Pancreas (tissue), 10 donors: ENCODE results near the gene NXF3. TPM values are rescaled to one million over a fixed set of nuclear protein-coding genes. Genes with fewer than 3 reads are reported as not detected.
A peak's percentile ranks its signal among the peaks of the same experiment; 100 is the strongest.
"Not testable (repeated sequence)": the region's sequence is repeated elsewhere in the genome, so short reads cannot be mapped to it uniquely, and the experiment has no call there.

Experiments
- ATAC-seq, 4 donors: fragments of 200-7000 bp; cut with Tn5 transposase; one replicate each; pipeline versions ENCODE4 v1.8.0 to v1.9.1; 2020; ENCODE audit warnings: mild to moderate bottlenecking in 4 of 4, moderate library complexity in 4 of 4
- DNase-seq, 6 donors: peaks; one replicate each; pipeline ENCODE4 v3.0.0-alpha.2; 2020
- FAIRE-seq: peaks from 2 replicates; lab custom pipeline; 2012; peaks lifted over from hg19 to GRCh38; lab: Jason Lieb, UNC
- H3K27ac ChIP-seq, 4 donors: fragments of 200-600 bp; sonication (generic); 1 replicate in 3 of 4; 2 replicates in 1 of 4; pipeline versions ENCODE4 v1.5.0 to v1.8.0; 2020
- H3K27me3 ChIP-seq, 4 donors: fragments of 200-600 bp; one replicate each; pipeline ENCODE4 v1.8.0; 2021
- H3K36me3 ChIP-seq, 3 donors: fragments of 200-600 bp; sonication (generic) in 1 of 3; one replicate each; pipeline versions ENCODE4 v1.5.0 to v1.8.0; 2020 to 2021
- H3K4me1 ChIP-seq, 3 donors: fragments of 200-600 bp; one replicate each; pipeline ENCODE4 v1.8.0; 2021
- H3K4me3 ChIP-seq, 4 donors: fragments of 200-600 bp; sonication (generic) in 2 of 4; one replicate each; pipeline versions ENCODE4 v1.5.0 to v1.8.0; 2020 to 2021
- H3K9me3 ChIP-seq, 4 donors: fragments of 200-600 bp; one replicate each; pipeline ENCODE4 v1.8.0; 2021
- CTCF ChIP-seq, 4 donors: fragments of 200-600 bp; sonication (generic) in 3 of 4; IDR thresholded peaks; one replicate each; pipeline versions ENCODE4 v1.5.0 to v1.8.0; 2021; ENCODE audit warnings: antibody characterized with exemption in 4 of 4
- WGBS, 2 donors: extraction: QIAGEN DNeasy Blood & Tissue Kit; methylation state at CpG; one replicate each; pipeline ENCODE4 v1.1.7; 2013; 5-methylcytosine and 5-hydroxymethylcytosine counted together
- intact Hi-C, 3 donors: fragments of 100-400 bp; cut with DNase I; formaldehyde crosslinking; loops; one replicate each; pipeline versions ENCODE4 v1.11.1 to v1.14.2; 2022
- polyA plus RNA-seq, 2 donors: library from polyadenylated mRNA; stranded (reverse); fragments of 200-250 nt; gene quantifications; one replicate each; pipeline ENCODE4 v1.2.3, GENCODE V29; 2013
- total RNA-seq, 6 donors: library from RNA; stranded (reverse); fragmentation: NEBNext Ultra II Directional in 4 of 6; extraction: Animal tissue kit (Norgen Biotek cat#: 25700) in 4 of 6; gene quantifications; one replicate each; pipeline versions ENCODE4 v1.2.1 to v1.2.4, GENCODE V29; 2021 to 2023
- donor health status: healthy with polysubstance abuse.
- donor health status: DM: no; HTN: no; CAD: no; lungs with moderate emphysema.
- donor health status: DM: no; HTN: no; CAD: no.
- donor health status: control.
- donor health status: control.
- donor health status: Bipolar disorder and iron deficiency.
- donor health status: DM: yes; HTN: yes; CAD: no.
- donor health status: DM: no; HTN: no; CAD: no.
- donor health status: DM: no; HTN: no; CAD: no.
- donor health status: DM: yes; HTN: yes; CAD: no.

Gene NXF3
- under 1 TPM in 4 of 6 donors, not detected in 2; 0.14 to 0.87 (median 0.39) TPM for total RNA-seq
- polyA plus RNA-seq = 1 to 10 TPM in 1 of 2 donors, under 1 TPM in 1; 0.57 to 1.3 TPM

GRCh38 chrX:103092942-103093341, at the start of gene NXF3:
Gene NXF3 (minus strand): TSS chrX:103093143. CDS start chrX:103093023, 120 bp downstream.
- Histone ChIP-seq H3K27me3 (peaks cover 0 to 10% (median 0%) of the 10 kb centered on the region in 4 donors), H3K27ac (no peak within 1 kb of the TSS), H3K4me1 (no peaks in the 10 kb centered on the region), H3K36me3 (no peaks in the 10 kb centered on the region), H3K4me3 (no peak within 1 kb of the TSS), H3K9me3 (no peaks in the 10 kb centered on the region)
- no peak for FAIRE-seq
- DNase-seq = no peak
- no peak for ATAC-seq
- WGBS, 2 donors = 83 to 85% methylated on average over 5 of the region's 5 CpGs
- no peak for TF ChIP-seq CTCF (IDR thresholded peaks at IDR 0.05)
- intact Hi-C loops = no loop called here

GRCh38 chrX:103136528-103136927, 43.6 kb upstream of the NXF3 start:
- not testable (repeated sequence) for FAIRE-seq

GRCh38 chrX:103124284-103124683, 31.3 kb upstream of the NXF3 start:
- FAIRE-seq = no peak
- intact Hi-C loops = no loop called here
- no peak for TF ChIP-seq CTCF (IDR thresholded peaks at IDR 0.05)
- no peak for DNase-seq
- no peaks in the 10 kb centered on the region for H3K4me1 ChIP-seq
- no peaks in the 10 kb centered on the region for H3K36me3 ChIP-seq
- H3K4me3 ChIP-seq = no peak overlapping the region
- no peaks in the 10 kb centered on the region for H3K9me3 ChIP-seq
- H3K27ac ChIP-seq = no peak overlapping the region
- no peaks in the 10 kb centered on the region for H3K27me3 ChIP-seq
- no peak for ATAC-seq

More at GRCh38 chrX:103136528-103136927, 43.6 kb upstream of the NXF3 start:
- H3K36me3 ChIP-seq, H3K27ac ChIP-seq, H3K4me1 ChIP-seq, DNase-seq, H3K27me3 ChIP-seq, ATAC-seq, H3K4me3 ChIP-seq, H3K9me3 ChIP-seq, intact Hi-C loops: not testable (repeated sequence)
- WGBS, 2 donors = 67 to 80% methylated on average over 1 of the region's 2 CpGs

- no peaks in the 10 kb centered on the region for H3K36me3 ChIP-seq
- ATAC-seq = no peak
- intact Hi-C loops = no loop called here
- no peak for TF ChIP-seq CTCF (IDR thresholded peaks at IDR 0.05)
- WGBS, 2 donors = 69 to 86% methylated on average over 5 of the region's 5 CpGs
- FAIRE-seq = no peak
- H3K27ac ChIP-seq = no peak overlapping the region
- no peak overlapping the region for H3K4me3 ChIP-seq
- H3K4me1 ChIP-seq = no peaks in the 10 kb centered on the region
- no peaks in the 10 kb centered on the region for H3K9me3 ChIP-seq
- no peak for DNase-seq
- no peaks in the 10 kb centered on the region for H3K27me3 ChIP-seq
These were observed 27.8 kb upstream of the NXF3 start for GRCh38 chrX:103120748-103121147.

- WGBS, 2 donors = 84 to 88% methylated on average over 14 of the region's 14 CpGs
These were observed 24.0 kb upstream of the NXF3 start for GRCh38 chrX:103116970-103117369.

GRCh38 chrX:103109497-103109896, 16.6 kb upstream of the NXF3 start:
- H3K27ac ChIP-seq, FAIRE-seq, H3K36me3 ChIP-seq, intact Hi-C loops, H3K4me1 ChIP-seq, H3K27me3 ChIP-seq, ATAC-seq, DNase-seq, H3K9me3 ChIP-seq, H3K4me3 ChIP-seq: not testable (repeated sequence)
- 80 to 90% methylated on average over 6 of the region's 6 CpGs for WGBS, 2 donors

More at GRCh38 chrX:103116970-103117369, 24.0 kb upstream of the NXF3 start:
- H3K27me3 ChIP-seq, H3K36me3 ChIP-seq, H3K4me1 ChIP-seq, intact Hi-C loops, H3K27ac ChIP-seq, FAIRE-seq, ATAC-seq, H3K9me3 ChIP-seq, H3K4me3 ChIP-seq: not testable (repeated sequence)
- DNase-seq = peak in 1 of 6 donors; percentile 68
